ENCODE data around the gene IFTAP.
"Not testable (repeated sequence)": the region's sequence is repeated elsewhere in the genome, so short reads cannot be mapped to it uniquely, and the experiment has no call there.

IFTAP gene

DNA sequence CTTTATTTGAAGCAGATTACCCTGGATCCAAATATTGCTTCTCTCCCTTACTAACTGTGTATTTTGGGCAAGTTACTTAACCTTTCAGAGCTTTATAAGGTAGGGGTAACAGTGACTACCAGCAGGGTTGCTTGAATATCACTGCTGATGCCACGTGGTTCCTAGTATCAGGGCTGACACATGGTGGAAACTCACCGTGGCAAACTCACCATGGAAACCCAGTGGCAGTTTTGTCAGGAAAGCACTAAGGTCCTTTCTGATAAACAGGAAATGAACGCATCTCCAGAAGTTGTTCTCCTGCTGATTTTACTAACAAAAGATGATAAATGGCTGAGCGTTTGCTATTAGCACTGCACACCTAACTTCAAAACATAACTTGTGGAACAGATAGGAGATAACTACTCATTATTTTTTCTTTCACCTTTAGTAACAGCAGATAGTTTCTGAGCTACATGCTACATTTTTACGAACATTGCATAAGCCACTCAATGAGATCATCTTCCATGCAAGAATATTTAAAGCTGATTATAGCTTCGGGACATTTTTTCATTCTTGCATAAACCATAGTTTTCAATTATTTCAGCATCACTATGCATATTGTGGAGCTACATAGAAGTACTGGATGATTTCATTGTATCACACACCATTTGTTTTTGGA is 63.4 kb downstream of the IFTAP start:
- no peak for DNase-seq

GRCh38 chr11:36661359-36661758 is 67.1 kb downstream of the IFTAP start:
- DNase-seq: not testable (repeated sequence)

GRCh38 chr11:36672815-36673450 is 78.6 kb downstream of the IFTAP start:
- DNase-seq: no peak

DNA sequence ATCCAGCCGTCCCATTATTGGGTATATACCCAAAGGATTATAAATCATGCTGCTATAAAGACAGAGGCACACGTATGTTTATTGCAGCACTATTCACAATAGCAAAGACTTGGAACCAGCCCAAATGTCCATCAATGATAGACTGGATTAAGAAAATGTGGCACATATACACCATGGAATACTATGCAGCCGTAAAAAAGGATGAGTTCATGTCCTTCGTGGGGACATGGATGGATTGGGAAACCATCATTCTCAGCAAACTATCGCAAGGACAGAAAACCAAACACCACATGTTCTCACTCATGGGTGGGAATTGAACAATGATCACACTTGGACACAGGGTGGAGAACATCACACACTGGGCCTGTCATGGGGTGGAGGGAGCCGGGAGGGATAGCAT is 85.2 kb downstream of the IFTAP start:
- not testable (repeated sequence) for DNase-seq

GRCh38 chr11:36683818-36684217 is 89.5 kb downstream of the IFTAP start:
- DNase-seq: no peak

DNA sequence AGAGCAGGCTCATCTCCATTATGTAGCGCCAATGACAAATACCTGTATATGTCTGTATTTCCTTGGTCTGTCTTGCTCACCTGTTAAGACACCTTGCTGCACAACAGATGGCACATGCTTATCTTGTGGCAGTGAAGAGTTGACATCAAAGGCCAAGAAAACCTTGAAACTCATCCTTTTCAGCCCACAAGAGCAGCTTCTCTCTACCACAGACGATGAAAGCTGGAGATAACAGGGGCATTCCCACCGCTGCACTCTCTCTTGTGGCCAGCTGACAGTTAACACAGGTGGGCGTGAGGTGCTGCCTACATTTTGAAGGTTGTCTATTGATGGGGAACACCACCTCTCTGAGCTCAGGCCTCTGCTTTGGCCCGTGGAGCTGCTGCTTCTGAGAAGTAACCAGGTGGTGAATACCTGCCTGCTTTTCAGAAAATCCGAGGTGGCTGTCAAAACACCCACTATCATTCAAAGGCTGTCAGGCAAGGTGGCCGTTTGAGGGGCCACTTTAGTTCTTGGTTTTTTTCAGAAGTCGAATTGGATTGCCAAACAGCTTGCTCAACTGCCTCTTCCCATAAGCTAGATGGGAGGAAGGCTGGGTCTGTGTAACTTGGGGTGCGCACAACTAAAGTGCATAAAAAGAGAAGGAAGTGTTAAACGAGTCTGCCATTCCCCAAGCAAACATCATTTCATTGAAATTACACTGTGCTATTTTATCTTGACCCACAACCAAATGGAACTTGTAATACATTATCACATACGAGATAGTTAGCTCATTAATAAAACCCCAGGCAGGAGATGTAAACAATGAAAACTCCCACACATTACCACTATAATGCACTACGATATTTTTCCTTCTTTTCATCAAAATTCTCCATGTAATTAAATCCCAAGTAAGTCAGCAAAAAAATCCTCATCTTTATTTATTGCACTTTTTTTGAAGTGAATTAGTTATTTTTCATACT is 90.8 kb downstream of the IFTAP start:
- DNase-seq: no peak

DNA sequence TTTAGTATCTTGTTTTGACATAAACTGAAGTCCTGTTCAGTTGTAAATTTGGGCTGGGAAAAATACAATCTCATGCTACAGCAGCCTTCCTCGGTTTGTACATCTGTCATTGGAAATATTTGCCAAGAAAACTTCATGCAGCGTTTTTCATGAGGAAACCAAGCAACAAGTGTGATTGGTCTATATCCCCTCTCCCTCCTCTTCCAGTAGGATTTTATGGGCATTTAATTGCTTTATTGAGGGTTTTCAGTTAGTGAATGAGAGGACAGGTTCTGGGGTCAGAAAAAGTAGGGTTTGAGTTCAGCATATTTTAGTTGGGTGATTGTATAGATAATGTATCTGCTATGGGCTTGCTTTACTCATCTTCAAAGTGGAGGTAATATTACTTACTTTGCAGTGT is 93.8 kb downstream of the IFTAP start:
- DNase-seq: no peak

DNA sequence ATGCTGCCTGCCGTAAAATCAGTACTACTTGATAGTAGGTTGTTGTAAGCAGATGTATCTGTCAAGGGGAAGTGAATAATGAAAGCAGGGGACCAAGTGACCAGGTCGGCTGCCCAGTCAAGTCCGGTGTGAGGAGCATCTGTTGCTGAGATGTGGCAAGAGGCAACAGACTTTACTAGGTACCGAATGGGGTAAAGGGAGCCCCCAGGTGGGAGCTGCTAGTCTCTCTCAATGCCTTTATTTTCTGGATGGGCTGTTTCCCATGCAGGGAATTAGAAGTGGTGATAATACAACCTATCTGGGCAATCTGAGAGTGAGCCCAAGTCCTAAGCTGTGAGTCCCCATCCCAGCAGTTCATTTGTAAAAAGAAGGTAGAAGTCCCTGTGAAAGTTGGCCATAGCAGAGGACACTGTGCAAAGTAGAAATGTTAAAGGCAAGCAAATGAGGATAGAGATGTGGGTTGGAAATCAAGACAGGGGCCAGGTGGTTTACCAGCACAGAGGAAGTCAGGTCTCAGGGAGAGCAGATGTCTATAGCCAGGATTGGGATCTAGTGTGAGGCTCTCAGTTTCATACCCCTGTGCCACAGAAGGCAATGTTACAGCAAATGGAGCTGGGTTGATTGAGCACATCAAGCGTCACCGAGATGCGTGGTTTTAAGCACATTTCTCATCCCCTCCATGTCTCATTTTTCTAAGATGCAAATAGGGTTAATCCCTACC is 94.4 kb downstream of the IFTAP start:
- DNase-seq: no peak

GRCh38 chr11:36689442-36689841 is 95.1 kb downstream of the IFTAP start:
- DNase-seq: no peak

- DNase-seq: no peak
Measured at GRCh38 chr11:36692704-36693103, 98.4 kb downstream of the IFTAP start.

- DNase-seq: no peak
Measured at GRCh38 chr11:36693139-36693843, 99.0 kb downstream of the IFTAP start.

DNA sequence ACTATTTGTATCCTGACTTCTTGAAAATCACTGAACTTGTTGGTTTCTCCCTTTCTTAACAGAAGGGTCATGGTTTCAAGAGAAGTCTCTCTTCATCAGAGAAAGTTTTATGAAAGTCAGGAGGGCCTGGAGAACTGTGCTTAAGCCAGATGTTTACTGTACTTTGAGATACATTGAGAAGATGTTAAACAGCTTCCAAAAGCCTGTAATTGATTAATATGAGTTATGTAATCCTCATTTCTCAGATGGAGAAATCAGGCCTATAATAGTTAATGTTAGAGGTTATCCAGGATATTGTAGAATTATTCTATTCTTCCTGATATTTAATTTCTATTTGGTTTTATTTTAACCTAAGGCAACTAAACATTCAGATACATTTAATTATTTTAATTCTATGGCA is 100.8 kb downstream of the IFTAP start:
- DNase-seq: no peak

GRCh38 chr11:36695571-36695970 is 101.3 kb downstream of the IFTAP start:
- no peak for DNase-seq

- no peak for DNase-seq
Measured at GRCh38 chr11:36696550-36696949, 102.2 kb downstream of the IFTAP start.

GRCh38 chr11:36699271-36699670 is 105.0 kb downstream of the IFTAP start:
- DNase-seq: no peak

DNA sequence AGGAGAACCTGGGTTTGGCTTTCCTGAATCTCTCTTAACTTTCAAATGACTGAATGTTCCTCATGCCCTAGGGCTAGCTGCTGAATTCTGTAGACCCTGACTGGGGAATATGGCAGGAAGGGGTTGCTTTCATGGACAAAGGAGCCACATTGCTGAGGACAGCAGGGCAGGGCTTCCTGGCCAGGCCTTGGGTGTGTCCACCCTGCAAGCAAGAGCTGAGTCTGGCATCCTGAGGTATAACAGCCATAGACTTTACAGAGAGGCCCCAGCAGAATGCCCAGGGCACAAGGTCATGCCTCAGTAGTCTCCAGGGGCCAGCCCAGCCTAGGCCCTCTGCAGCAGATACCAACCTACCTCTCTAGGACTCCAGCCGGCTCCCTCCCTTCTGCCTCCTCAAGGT is 105.9 kb downstream of the IFTAP start:
- no peak for DNase-seq

GRCh38 chr11:36702330-36703054 is 108.2 kb downstream of the IFTAP start:
- peak; percentile 75 for DNase-seq

GRCh38 chr11:36703055-36703404 is 108.7 kb downstream of the IFTAP start:
- no peak for DNase-seq
